ENCODE data around the gene FAM3A. TPM values are rescaled to one million over a fixed set of nuclear protein-coding genes. Genes with fewer than 3 reads are reported as not detected.

The FAM3A gene
- total and polyA plus RNA-seq, 2 of the 4 experiments (the other 2 are of a cell fraction): 14.0 to 47.2 TPM

DNA sequence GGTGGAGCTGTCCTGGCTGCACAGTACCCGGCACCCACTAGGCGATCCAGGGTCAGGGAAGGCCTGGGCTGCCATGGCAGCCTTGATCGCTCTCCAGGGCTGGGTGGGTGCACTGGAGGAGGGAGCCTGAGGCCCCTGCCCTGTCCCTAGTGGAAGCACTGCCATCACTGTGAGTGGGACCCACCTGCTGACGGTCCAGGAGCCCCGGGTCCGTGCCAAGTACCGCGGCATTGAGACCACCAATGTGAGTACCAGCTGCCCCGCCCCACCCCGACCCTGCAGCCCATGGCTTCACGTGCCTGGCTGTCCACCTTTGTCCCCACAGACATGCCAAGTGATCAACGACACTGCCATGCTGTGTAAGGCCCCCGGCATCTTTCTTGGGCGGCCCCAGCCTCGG lies 49.1 kb downstream of the FAM3A start:
- no TSS peak for BruUV-seq (replicated peaks)
- ChIA-PET CTCF (no interaction called here), POLR2A (ENCODE audit: unreplicated experiment) (no interaction called here)
- Histone ChIP-seq H3K9ac (ENCODE audit: low read depth, low read length) (no peak overlapping the region), H3K27me3 (ENCODE audit: control insufficient read depth, insufficient read depth, low read length) (no peaks in the 10 kb centered on the region), H4K91ac (ENCODE audit: insufficient read depth, low read depth, low read length) (no peak overlapping the region), H2AFZ (replicated peaks; ENCODE audit: low read length, poor library complexity) (no peak overlapping the region), H2BK5ac (ENCODE audit: low read depth, low read length, poor library complexity, severe bottlenecking) (no peak overlapping the region), H3K23ac (ENCODE audit: low read depth, low read length) (no peak overlapping the region), H3K9me1 (ENCODE audit: insufficient read depth, low read length) (no peaks in the 10 kb centered on the region), H3K9me3 (ENCODE audit: control insufficient read depth, insufficient read depth, low read length) (no peaks in the 10 kb centered on the region; the same call in 1 of the 2 replicates), H3K18ac (ENCODE audit: low read depth, low read length) (no peak overlapping the region), H2BK15ac (ENCODE audit: low read depth, low read length) (no peak overlapping the region), H3K14ac (replicated peaks; ENCODE audit: low read depth, low read length) (no peak overlapping the region), H3K56ac (ENCODE audit: extremely low read depth, insufficient read depth, low read length) (no peak overlapping the region), H2BK20ac (ENCODE audit: low read depth, low read length) (no peak overlapping the region), H4K8ac (ENCODE audit: low read depth in 2 of 2, low read length in 2 of 2) (no peak overlapping the region), H3K4me2 (ENCODE audit: low read depth, low read length) (no peak overlapping the region), H3K4me3 (ENCODE audit: insufficient read depth, low read depth, low read length) (no peak overlapping the region), H2BK120ac (ENCODE audit: low read depth, low read length) (no peak overlapping the region), H3K79me1 (ENCODE audit: low read depth in 1 of 2, low read length in 2 of 2) (peaks cover 0 to 9% of the 10 kb centered on the region in 2 experiments; a peak in 2 of 4 replicates), H3K27ac (ENCODE audit: insufficient read depth, low read length) (no peak overlapping the region), H2AK9ac (replicated peaks; ENCODE audit: low read depth, low read length, poor library complexity) (no peak overlapping the region), H4K20me1 (ENCODE audit: insufficient read depth, low read length) (peaks cover 14% of the 10 kb centered on the region), H4K5ac (ENCODE audit: low read depth, low read length) (no peak overlapping the region), H2AK5ac (ENCODE audit: low read depth, low read length) (no peak overlapping the region), H3K4ac (ENCODE audit: low read depth, low read length) (no peak overlapping the region), H3K4me1 (ENCODE audit: control insufficient read depth, insufficient read depth, low read length) (no peaks in the 10 kb centered on the region), H3K36me3 (ENCODE audit: control insufficient read depth, insufficient read depth, low read length) (peaks cover 82% of the 10 kb centered on the region)
- DNase-seq: no peak
- 88% methylated on average over 8 of the region's 15 CpGs; no CpG with 5 or more reads in 1 of the 2 experiments for whole genome bisulfite sequencing, 2 experiments (ENCODE audit: extremely low coverage in 2 of 2, insufficient read length in 1 of 2)
- TF ChIP-seq RFX5 (IDR thresholded peaks at IDR 0.05; ENCODE audit: low read depth, low read length): no peak
- TF ChIP-seq, protein P1, sequence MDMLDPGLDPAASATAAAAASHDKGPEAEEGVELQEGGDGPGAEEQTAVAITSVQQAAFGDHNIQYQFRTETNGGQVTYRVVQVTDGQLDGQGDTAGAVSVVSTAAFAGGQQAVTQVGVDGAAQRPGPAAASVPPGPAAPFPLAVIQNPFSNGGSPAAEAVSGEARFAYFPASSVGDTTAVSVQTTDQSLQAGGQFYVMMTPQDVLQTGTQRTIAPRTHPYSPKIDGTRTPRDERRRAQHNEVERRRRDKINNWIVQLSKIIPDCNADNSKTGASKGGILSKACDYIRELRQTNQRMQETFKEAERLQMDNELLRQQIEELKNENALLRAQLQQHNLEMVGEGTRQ (IDR thresholded peaks at IDR 0.05; ENCODE audit: low read depth, low read length): no peak
- no peak for TF ChIP-seq FOS (IDR thresholded peaks at IDR 0.05; ENCODE audit: low read depth, low read length)
- TF ChIP-seq RAD21 (IDR thresholded peaks at IDR 0.05; ENCODE audit: low read length): no peak
- no peak for TF ChIP-seq NFE2L2 (IDR thresholded peaks at IDR 0.05; ENCODE audit: low read depth, low read length)
- TF ChIP-seq CHD1 (IDR thresholded peaks at IDR 0.05; ENCODE audit: low read depth, low read length): no peak
- TF ChIP-seq, protein P2, sequence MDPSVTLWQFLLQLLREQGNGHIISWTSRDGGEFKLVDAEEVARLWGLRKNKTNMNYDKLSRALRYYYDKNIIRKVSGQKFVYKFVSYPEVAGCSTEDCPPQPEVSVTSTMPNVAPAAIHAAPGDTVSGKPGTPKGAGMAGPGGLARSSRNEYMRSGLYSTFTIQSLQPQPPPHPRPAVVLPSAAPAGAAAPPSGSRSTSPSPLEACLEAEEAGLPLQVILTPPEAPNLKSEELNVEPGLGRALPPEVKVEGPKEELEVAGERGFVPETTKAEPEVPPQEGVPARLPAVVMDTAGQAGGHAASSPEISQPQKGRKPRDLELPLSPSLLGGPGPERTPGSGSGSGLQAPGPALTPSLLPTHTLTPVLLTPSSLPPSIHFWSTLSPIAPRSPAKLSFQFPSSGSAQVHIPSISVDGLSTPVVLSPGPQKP (IDR thresholded peaks at IDR 0.05; ENCODE audit: borderline replicate concordance, low read depth, low read length): no peak
- TF ChIP-seq BHLHE40 (IDR thresholded peaks at IDR 0.05; ENCODE audit: low read depth, low read length): no peak
- TF ChIP-seq MAZ (IDR thresholded peaks at IDR 0.05; ENCODE audit: borderline replicate concordance, low read depth, low read length): no peak
- TF ChIP-seq, protein P3, sequence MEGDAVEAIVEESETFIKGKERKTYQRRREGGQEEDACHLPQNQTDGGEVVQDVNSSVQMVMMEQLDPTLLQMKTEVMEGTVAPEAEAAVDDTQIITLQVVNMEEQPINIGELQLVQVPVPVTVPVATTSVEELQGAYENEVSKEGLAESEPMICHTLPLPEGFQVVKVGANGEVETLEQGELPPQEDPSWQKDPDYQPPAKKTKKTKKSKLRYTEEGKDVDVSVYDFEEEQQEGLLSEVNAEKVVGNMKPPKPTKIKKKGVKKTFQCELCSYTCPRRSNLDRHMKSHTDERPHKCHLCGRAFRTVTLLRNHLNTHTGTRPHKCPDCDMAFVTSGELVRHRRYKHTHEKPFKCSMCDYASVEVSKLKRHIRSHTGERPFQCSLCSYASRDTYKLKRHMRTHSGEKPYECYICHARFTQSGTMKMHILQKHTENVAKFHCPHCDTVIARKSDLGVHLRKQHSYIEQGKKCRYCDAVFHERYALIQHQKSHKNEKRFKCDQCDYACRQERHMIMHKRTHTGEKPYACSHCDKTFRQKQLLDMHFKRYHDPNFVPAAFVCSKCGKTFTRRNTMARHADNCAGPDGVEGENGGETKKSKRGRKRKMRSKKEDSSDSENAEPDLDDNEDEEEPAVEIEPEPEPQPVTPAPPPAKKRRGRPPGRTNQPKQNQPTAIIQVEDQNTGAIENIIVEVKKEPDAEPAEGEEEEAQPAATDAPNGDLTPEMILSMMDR (conservative IDR thresholded peaks at IDR 0.05; ENCODE audit: low read depth, low read length): no peak
- no peak for TF ChIP-seq MAFK (IDR thresholded peaks at IDR 0.05; ENCODE audit: low read depth, low read length)
- TF ChIP-seq RCOR1 (IDR thresholded peaks at IDR 0.05; ENCODE audit: insufficient replicate concordance, low read length): no peak
- no peak for TF ChIP-seq CEBPB (IDR thresholded peaks at IDR 0.05; ENCODE audit: low read depth, low read length)
- no peak for TF ChIP-seq POLR2A (IDR thresholded peaks at IDR 0.05; ENCODE audit: low read depth, low read length)
- TF ChIP-seq SMC3 (IDR thresholded peaks at IDR 0.05; ENCODE audit: low read depth, low read length): no peak
- no peak for TF ChIP-seq MXI1 (IDR thresholded peaks at IDR 0.05; ENCODE audit: borderline replicate concordance, low read depth, low read length)
- no peak for ATAC-seq (ENCODE audit: low read depth)
- dilution Hi-C loops (cut with HindIII; ENCODE audit: low sequenced_read_pairs, unreplicated experiment) (no loop called here), in situ Hi-C loops (cut with MboI; ENCODE audit: low sequenced_read_pairs) (no loop called here), intact Hi-C loops (cut with micrococcal nuclease) (no loop called here)
